HS-27A (cell line): Measurements from ENCODE around the gene USP13.
"Not testable (repeated sequence)": the region's sequence is repeated elsewhere in the genome, so short reads cannot be mapped to it uniquely, and the experiment has no call there.

Experiments
- DNase-seq: peaks from one replicate; pipeline ENCODE4 v3.0.0-alpha.2; 2012; ENCODE audit warnings: low read depth, missing footprints

Gene USP13

GRCh38 chr3:179734497-179735281 lies 81.8 kb downstream of the USP13 start:
- DNase-seq: no peak

- DNase-seq: no peak
These were observed 82.5 kb downstream of the USP13 start for GRCh38 chr3:179735321-179735720.

- DNase-seq: no peak
These were observed 86.2 kb downstream of the USP13 start for GRCh38 chr3:179738998-179739397.

DNA sequence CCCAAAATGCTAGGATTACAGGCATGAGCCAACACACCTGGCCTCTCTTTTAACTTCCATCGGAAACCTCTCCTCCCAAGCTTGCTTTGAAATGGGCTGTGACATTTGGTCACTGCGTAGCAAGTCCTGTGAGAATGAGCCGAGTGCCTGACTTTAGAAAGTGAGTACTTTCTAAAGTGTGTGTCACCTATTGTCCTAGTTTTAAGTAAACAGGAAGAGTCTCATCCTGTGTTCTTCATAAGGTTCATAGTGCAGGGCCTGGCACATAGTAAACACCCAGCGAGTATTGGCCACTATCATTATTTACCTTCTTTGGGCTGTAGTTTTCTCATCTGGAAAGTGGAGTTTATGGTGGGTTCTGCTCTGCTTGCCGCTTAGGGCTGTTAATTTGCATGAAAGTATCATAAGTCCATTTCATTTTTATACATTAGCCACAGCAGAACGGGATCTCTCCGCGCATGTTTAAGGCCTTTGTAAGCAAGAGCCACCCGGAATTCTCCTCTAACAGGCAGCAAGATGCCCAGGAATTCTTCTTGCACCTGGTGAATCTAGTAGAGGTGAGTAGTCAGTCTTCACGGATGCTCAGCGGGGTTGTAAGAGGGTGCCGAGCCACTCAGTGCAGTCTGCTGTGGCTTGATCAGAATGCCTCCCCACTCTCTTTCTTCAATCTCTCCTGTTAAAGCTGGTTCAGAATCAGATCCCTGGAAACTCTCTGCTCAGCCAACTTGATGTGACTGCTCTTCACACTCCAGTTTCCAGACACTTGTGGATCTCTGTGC lies 87.2 kb downstream of the USP13 start:
- DNase-seq: no peak

GRCh38 chr3:179743913-179744312 lies 91.1 kb downstream of the USP13 start:
- no peak for DNase-seq

DNA sequence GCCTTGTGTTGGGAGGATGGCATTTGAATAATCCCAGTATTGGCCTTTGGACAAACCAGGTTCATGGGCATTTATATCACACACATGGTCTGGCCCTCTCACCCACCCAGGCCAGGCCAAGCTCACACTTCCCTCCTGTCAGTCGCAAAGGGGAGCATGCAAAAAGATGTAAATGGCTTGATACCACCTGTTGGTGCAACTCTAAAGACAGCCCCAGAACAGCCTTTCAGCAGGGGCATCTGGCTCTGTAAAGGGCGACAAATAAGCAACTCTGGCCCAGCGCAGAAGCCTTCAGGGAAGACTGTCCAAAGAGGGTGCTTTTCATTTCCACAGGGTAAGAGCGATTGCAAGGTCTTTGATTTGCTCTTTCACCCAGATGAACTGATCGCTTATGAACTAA lies 91.8 kb downstream of the USP13 start:
- DNase-seq: no peak

DNA sequence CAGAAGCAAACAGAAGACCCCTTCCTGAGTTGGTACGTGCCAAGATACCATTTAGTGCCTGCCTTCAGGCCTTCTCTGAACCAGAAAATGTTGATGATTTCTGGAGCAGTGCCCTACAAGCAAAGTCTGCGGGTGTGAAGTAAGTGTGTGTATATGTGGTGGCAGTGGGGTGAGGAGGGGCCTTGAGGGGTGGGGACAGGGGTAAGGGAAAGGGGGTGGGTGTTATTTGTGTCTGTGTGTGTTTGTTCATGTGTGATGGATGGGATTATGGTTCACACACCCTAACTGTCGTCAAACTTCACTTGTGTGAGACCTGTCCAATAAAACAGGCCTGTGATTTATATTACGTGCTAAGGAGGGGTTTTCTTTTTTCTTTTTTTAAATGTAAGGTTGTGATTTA lies 92.2 kb downstream of the USP13 start:
- no peak for DNase-seq

GRCh38 chr3:179745716-179746115 lies 92.9 kb downstream of the USP13 start:
- no peak for DNase-seq

- DNase-seq: no peak
These were observed 98.0 kb downstream of the USP13 start for GRCh38 chr3:179750720-179751328.

DNA sequence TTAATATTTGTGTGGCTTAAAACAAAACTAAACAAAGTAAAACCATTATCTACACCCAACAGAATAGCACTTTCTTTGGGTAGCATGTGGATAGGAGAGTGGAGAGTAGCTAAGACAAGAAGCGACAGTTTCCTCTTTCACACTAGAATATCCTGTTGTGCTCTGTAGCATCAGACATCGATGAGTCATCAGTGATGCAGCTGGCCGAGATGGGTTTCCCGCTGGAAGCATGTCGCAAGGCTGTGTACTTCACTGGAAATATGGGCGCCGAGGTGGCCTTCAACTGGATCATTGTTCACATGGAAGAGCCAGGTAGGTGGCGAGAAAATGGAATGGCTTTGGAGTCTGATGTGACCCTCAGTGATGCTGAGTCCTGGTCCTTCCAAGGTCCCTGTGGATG lies 108.1 kb downstream of the USP13 start:
- DNase-seq: no peak

DNA sequence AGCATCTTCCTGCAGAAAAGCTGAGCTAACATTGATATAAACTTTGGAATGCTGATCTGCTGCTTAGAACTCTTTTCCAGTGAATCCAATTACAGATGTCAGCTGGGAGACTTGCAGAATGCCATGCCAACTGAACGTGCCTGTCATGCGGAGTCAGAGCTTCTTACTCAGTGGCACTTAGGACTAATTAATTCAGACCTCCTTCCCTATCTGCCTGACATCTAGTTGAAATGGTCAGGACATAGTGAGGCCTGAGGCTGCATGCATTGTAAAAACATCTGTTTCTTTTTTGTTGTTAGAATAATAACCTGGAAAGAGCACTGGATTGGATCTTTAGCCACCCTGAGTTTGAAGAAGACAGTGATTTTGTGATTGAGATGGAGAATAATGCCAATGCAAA lies 112.6 kb downstream of the USP13 start:
- no peak for DNase-seq

GRCh38 chr3:179766416-179767133 lies 113.7 kb downstream of the USP13 start:
- no peak for DNase-seq

- no peak for DNase-seq
These were observed 115.2 kb downstream of the USP13 start for GRCh38 chr3:179768080-179768479.

- no peak for DNase-seq
These were observed 116.8 kb downstream of the USP13 start for GRCh38 chr3:179769411-179770247.

- no peak for DNase-seq
These were observed 119.0 kb downstream of the USP13 start for GRCh38 chr3:179771797-179772196.

- DNase-seq: no peak
These were observed 119.5 kb downstream of the USP13 start for GRCh38 chr3:179772297-179772696.

GRCh38 chr3:179775416-179776122 lies 122.7 kb downstream of the USP13 start:
- DNase-seq: no peak

GRCh38 chr3:179782841-179783240 lies 130.0 kb downstream of the USP13 start:
- DNase-seq: not testable (repeated sequence)

DNA sequence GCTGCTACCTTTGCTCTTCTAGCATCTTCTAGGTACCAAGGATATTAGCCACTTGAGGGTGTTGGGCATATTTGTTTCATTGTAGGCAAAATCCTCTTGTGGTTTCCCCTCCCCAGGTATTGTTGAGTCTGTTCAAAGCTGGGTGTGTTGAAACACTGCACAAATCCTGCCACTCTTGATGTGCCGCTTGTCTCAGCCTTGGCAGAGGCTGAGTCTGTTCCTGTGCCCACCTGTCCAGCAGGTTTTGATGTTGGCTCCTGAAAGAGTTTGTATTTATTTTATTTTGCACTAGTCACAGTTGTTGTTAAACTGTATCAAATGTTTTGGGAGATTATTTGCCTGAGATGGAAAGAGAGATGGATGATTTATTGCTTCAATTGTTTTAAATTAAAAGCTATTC lies 136.2 kb downstream of the USP13 start:
- no peak for DNase-seq

DNA sequence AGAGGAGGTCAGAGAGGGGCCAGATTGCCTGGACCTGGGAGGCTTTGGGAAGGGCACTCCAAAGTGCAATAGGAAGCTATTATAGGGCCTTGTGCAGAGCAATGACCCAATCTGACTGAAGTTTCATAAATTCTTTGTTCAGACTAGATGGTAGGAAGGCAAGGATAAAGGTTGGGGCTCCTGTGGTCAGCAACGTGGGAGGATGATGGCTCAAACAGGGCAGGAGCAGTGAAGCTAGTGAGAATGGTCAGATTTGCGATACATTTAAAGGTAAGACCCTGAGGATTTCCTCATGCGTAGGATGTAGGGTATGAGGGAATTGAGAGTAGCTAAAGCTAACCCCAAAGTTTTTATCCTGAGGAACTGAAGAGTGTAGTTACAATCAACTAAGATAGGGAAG lies 139.0 kb downstream of the USP13 start:
- no peak for DNase-seq

DNA sequence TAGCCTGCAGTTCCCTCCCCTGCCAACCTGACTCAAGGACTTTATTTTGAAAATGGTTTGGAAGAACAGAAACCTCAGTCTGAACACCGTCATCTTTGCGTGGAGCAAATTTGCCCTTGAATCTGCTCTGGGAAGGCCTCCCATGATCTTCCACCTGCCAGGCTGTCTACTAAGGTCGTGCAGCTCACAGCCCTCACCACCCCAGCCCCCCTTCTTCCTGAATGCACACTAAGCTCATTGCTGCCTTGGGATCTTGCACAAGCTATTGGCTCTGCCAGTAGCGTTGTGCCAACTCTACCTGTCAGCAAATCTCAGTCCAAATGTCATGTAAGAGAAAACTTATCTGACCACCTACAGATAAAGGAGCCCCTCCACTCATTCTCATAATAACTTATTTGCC lies 141.5 kb downstream of the USP13 start:
- no peak for DNase-seq
